Fibroblast of lung (primary cell): ENCODE data around the gene ANKRD16. TPM values are rescaled to one million over a fixed set of nuclear protein-coding genes. Genes with fewer than 3 reads are reported as not detected.
A peak's percentile ranks its signal among the peaks of the same experiment; 100 is the strongest.

Experiments
- DNase-seq, 2 donors: peaks; one replicate each; pipeline versions ENCODE4 v3.0.0 to v3.0.0-alpha.2; 2010; ENCODE audit warnings: low read depth in 2 of 2
- H2AFZ ChIP-seq: 2 replicates; pipeline ENCODE4 v1.5.1; 2012; ENCODE audit warnings: low read length, control low read depth, inconsistent platforms
- H3K27ac ChIP-seq: 2 replicates; pipeline ENCODE4 v1.5.1; 2011; ENCODE audit warnings: low read length, control low read depth; ENCODE audit not compliant: insufficient read depth
- H3K27me3 ChIP-seq: 2 replicates; pipeline ENCODE4 v1.5.1; 2011; ENCODE audit warnings: mild to moderate bottlenecking, low read length; ENCODE audit not compliant: control insufficient read depth, insufficient read depth
- H3K36me3 ChIP-seq: 2 replicates; pipeline ENCODE4 v1.5.1; 2011; ENCODE audit warnings: low read length; ENCODE audit not compliant: control insufficient read depth, insufficient read depth
- H3K4me1 ChIP-seq: 2 replicates; pipeline ENCODE4 v1.5.1; 2011; ENCODE audit warnings: low read length; ENCODE audit not compliant: control insufficient read depth, insufficient read depth; ENCODE audit errors: extremely low read depth
- H3K4me2 ChIP-seq: 2 replicates; pipeline ENCODE4 v1.5.1; 2011; ENCODE audit warnings: low read length, control low read depth; ENCODE audit not compliant: insufficient read depth; ENCODE audit errors: extremely low read depth
- H3K4me3 ChIP-seq, 4 experiments: fragments of 200-600 bp in 1 of 4; sonication (generic) in 1 of 4; replicated peaks in 1 of 4; 2 replicates each; pipeline ENCODE4 v1.5.1; 2011 to 2016; ENCODE audit warnings: low read length in 4 of 4, low read depth in 3 of 4, mild to moderate bottlenecking in 3 of 4, control low read depth in 2 of 4, inconsistent platforms in 1 of 4, mixed read lengths in 1 of 4; ENCODE audit not compliant: insufficient read depth in 1 of 4; ENCODE audit errors: control extremely low read depth in 1 of 4
- H3K79me2 ChIP-seq: 2 replicates; pipeline ENCODE4 v1.5.1; 2012; ENCODE audit warnings: mild to moderate bottlenecking, low read length, inconsistent platforms; ENCODE audit not compliant: control insufficient read depth, insufficient read depth
- H3K9ac ChIP-seq: 2 replicates; pipeline ENCODE4 v1.5.1; 2011; ENCODE audit warnings: mild to moderate bottlenecking, low read length, control low read depth; ENCODE audit not compliant: insufficient read depth
- H3K9me3 ChIP-seq: 2 replicates; pipeline ENCODE4 v1.5.1; 2012; ENCODE audit warnings: low read depth, low read length; ENCODE audit not compliant: control insufficient read depth, insufficient read depth
- H4K20me1 ChIP-seq: 2 replicates; pipeline ENCODE4 v1.5.1; 2011; ENCODE audit warnings: low read length; ENCODE audit not compliant: control insufficient read depth, insufficient read depth; ENCODE audit errors: extremely low read depth
- CTCF ChIP-seq, 2 donors: IDR thresholded peaks in 1 of 2; conservative IDR thresholded peaks in 1 of 2; 1 replicate in 1 of 2; 2 replicates in 1 of 2; pipeline ENCODE4 v1.5.1; 2011 to 2012; ENCODE audit warnings: low read length in 2 of 2, control low read depth in 1 of 2, inconsistent platforms in 1 of 2, low read depth in 1 of 2, mild to moderate bottlenecking in 1 of 2
- EZH2 ChIP-seq: IDR thresholded peaks from 2 replicates; pipeline ENCODE4 v1.5.1; 2012; ENCODE audit warnings: low read length, control low read depth, mild to moderate bottlenecking; ENCODE audit errors: missing control alignments
- polyA plus RNA-seq, 2 donors: library from polyadenylated mRNA; depleted of rRNA in 1 of 2; stranded (reverse) in 1 of 2; unstranded in 1 of 2; fragments of >200 nt; gene quantifications; 2 replicates each; pipeline ENCODE4 v1.2.1, GENCODE V29; 2011 to 2012; ENCODE audit warnings: missing spikeins in 1 of 2
- total RNA-seq: library from RNA; depleted of rRNA; stranded (reverse); fragments of >200 nt; gene quantifications from 2 replicates; pipeline ENCODE4 v1.2.1, GENCODE V29; 2014

ANKRD16 gene
- total and polyA plus RNA-seq, 2 donors (not counting 1 experiment from before 2014, with no cell fraction given), result 4.0 to 9.9 TPM

- DNase-seq, result no peak
- H3K4me2 ChIP-seq, result no peak overlapping the region
- no peak overlapping the region for H3K9ac ChIP-seq
- H3K27ac ChIP-seq, result no peak overlapping the region
- H3K36me3 ChIP-seq, result peaks cover 15% of the 10 kb centered on the region
- no peaks in the 10 kb centered on the region for H4K20me1 ChIP-seq
- H2AFZ ChIP-seq, result no peak overlapping the region
- H3K4me1 ChIP-seq, result no peaks in the 10 kb centered on the region
- H3K4me3 ChIP-seq, result no peak overlapping the region
- H3K27me3 ChIP-seq, result no peaks in the 10 kb centered on the region
- TF ChIP-seq EZH2, result no peak
- TF ChIP-seq CTCF (conservative IDR thresholded peaks at IDR 0.05 in 1 of 2, IDR thresholded peaks at IDR 0.05 in 1 of 2; ENCODE audit: low read depth in 1 of 2, low read length in 2 of 2), result no peak
- no peaks in the 10 kb centered on the region for H3K9me3 ChIP-seq
- no peaks in the 10 kb centered on the region for H3K79me2 ChIP-seq
Measured at GRCh38 chr10:5935628-5936027, 45.9 kb upstream of the ANKRD16 start.

GRCh38 chr10:5933909-5934546, 44.3 kb upstream of the ANKRD16 start:
- Histone ChIP-seq H2AFZ (no peak overlapping the region), H3K4me3 (no peak overlapping the region), H3K9me3 (no peaks in the 10 kb centered on the region), H4K20me1 (no peaks in the 10 kb centered on the region), H3K27ac (no peak overlapping the region), H3K4me1 (no peaks in the 10 kb centered on the region), H3K27me3 (no peaks in the 10 kb centered on the region), H3K79me2 (no peaks in the 10 kb centered on the region), H3K36me3 (peaks cover 20% of the 10 kb centered on the region), H3K4me2 (no peak overlapping the region), H3K9ac (no peak overlapping the region)
- DNase-seq, result no peak
- TF ChIP-seq EZH2, result no peak
- no peak for TF ChIP-seq CTCF (conservative IDR thresholded peaks at IDR 0.05 in 1 of 2, IDR thresholded peaks at IDR 0.05 in 1 of 2; ENCODE audit: low read depth in 1 of 2, low read length in 2 of 2)

GRCh38 chr10:5932345-5932744, 42.7 kb upstream of the ANKRD16 start:
- H3K27ac ChIP-seq, result no peak overlapping the region
- peak in 1 of 2 donors; percentile 78 for DNase-seq
- no peak overlapping the region for H3K4me2 ChIP-seq
- H2AFZ ChIP-seq, result no peak overlapping the region
- H3K4me3 ChIP-seq, result no peak overlapping the region
- peaks cover 18% of the 10 kb centered on the region for H3K36me3 ChIP-seq
- no peaks in the 10 kb centered on the region for H3K27me3 ChIP-seq
- H4K20me1 ChIP-seq, result no peaks in the 10 kb centered on the region
- H3K4me1 ChIP-seq, result no peaks in the 10 kb centered on the region
- no peaks in the 10 kb centered on the region for H3K9me3 ChIP-seq
- no peaks in the 10 kb centered on the region for H3K79me2 ChIP-seq
- no peak overlapping the region for H3K9ac ChIP-seq
- TF ChIP-seq EZH2 (no peak), CTCF (conservative IDR thresholded peaks at IDR 0.05 in 1 of 2, IDR thresholded peaks at IDR 0.05 in 1 of 2; ENCODE audit: low read depth in 1 of 2, low read length in 2 of 2) (no peak)
